Hippocampal formation (tissue), 2 donors: Measurements from ENCODE around the gene STK39.

ENCODE experiments used
- DNase-seq, 2 donors: peaks; one replicate each; lab custom pipeline; 2025; lab: John Stamatoyannopoulos, UW

Gene STK39

GRCh38 chr2:167928434-167928833 lies 319.0 kb downstream of the STK39 start:
- no peak for DNase-seq

- DNase-seq: no peak
Measured at GRCh38 chr2:167925758-167926157, 321.6 kb downstream of the STK39 start.

GRCh38 chr2:167924556-167924955 lies 322.8 kb downstream of the STK39 start:
- DNase-seq: no peak

- DNase-seq: no peak
Measured at GRCh38 chr2:167916756-167917155, 330.6 kb downstream of the STK39 start.

GRCh38 chr2:167914969-167915368 lies 332.4 kb downstream of the STK39 start:
- no peak for DNase-seq

GRCh38 chr2:167908786-167909185 lies 338.6 kb downstream of the STK39 start:
- no peak for DNase-seq

GRCh38 chr2:167905668-167906067 lies 341.7 kb downstream of the STK39 start:
- DNase-seq: no peak
